GM12872 (cell line): ENCODE measurements around the gene UTY.

Source experiments
- CTCF ChIP-seq: IDR thresholded peaks from 3 replicates; pipeline ENCODE4 v1.5.1; 2011; ENCODE audit warnings: low read depth, mild to moderate bottlenecking, low read length, moderate library complexity; ENCODE audit not compliant: insufficient read depth

UTY gene

GRCh38 chrY:13478126-13478785 is 1.6 kb downstream of the UTY start:
- TF ChIP-seq CTCF = no peak

GRCh38 chrY:13474997-13475396 is 4.8 kb downstream of the UTY start:
- no peak for TF ChIP-seq CTCF

- no peak for TF ChIP-seq CTCF
These were observed 28.3 kb downstream of the UTY start for GRCh38 chrY:13451572-13451971.

- TF ChIP-seq CTCF = no peak
These were observed 29.2 kb downstream of the UTY start for GRCh38 chrY:13450596-13451130.

GRCh38 chrY:13445566-13445965 is 34.3 kb downstream of the UTY start:
- no peak for TF ChIP-seq CTCF

GRCh38 chrY:13443146-13443545 is 36.7 kb downstream of the UTY start:
- TF ChIP-seq CTCF = no peak

GRCh38 chrY:13440811-13441210 is 39.0 kb downstream of the UTY start:
- TF ChIP-seq CTCF = no peak
